ENCODE results near the gene MYD88.

MYD88 gene

GRCh38 chr3:38114052-38114874, 24.2 kb upstream of the MYD88 start:
- DNase-seq: no peak

- no peak for DNase-seq
These were observed 23.4 kb upstream of the MYD88 start for GRCh38 chr3:38114875-38115644.

DNA sequence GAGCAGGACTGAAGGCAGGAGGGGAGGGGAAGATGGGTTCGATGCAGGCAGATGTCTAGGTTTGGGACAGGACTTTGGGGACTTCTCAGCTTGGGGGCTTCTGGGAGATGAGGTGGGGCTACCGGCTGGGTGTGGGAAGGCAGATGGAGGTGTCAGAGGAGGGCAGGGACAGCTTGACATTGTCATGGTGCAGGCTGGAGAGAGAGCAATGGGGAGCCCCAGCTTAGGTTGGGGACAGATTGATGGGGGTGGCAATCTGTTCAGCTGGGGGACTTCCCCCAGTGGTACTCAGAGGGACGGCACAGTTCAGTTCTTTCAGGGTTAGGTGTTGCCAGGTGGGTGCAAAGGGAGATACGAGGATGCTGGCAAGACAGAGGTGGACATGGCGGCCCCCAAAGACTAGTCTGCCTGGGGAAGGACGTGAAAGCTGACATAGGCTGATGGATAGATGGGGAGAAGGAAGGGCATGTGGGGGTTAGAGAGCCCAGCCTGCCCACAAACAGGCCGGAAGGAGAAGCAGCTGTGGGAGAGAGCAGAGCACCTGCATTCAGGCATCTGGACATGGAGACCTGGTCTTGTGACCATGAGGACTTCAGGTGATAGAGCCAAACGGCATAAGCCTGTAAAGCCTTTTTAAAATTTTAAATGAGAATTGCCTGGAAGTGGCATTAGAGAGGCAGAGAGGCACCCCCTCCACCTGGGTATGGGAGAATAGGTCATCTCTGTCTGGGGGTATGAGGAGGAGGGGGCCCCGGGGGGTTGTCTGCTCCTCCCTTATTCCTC, 22.6 kb upstream of the MYD88 start:
- DNase-seq: no peak

GRCh38 chr3:38116471-38117162, 21.8 kb upstream of the MYD88 start:
- DNase-seq: no peak

GRCh38 chr3:38117163-38117716, 21.2 kb upstream of the MYD88 start:
- no peak for DNase-seq

GRCh38 chr3:38117748-38118420, 20.6 kb upstream of the MYD88 start:
- DNase-seq: peak; percentile 64 to 69

GRCh38 chr3:38118421-38119247, 19.8 kb upstream of the MYD88 start:
- no peak for DNase-seq

DNA sequence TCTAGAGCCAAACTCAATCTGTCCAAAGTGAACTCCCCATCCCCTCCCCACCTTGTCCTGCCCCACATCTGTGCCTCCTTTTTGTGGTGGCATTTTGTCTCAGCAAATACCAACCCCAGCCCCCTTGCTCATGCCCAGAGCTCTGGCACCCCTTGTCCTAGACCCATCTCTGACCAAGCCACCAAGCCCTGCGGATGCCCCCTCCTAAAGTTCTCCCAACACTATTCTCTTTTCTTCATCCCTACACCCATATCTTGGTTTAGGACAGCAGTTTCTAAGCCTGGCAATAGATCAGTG, 19.3 kb upstream of the MYD88 start:
- no peak for DNase-seq

DNA sequence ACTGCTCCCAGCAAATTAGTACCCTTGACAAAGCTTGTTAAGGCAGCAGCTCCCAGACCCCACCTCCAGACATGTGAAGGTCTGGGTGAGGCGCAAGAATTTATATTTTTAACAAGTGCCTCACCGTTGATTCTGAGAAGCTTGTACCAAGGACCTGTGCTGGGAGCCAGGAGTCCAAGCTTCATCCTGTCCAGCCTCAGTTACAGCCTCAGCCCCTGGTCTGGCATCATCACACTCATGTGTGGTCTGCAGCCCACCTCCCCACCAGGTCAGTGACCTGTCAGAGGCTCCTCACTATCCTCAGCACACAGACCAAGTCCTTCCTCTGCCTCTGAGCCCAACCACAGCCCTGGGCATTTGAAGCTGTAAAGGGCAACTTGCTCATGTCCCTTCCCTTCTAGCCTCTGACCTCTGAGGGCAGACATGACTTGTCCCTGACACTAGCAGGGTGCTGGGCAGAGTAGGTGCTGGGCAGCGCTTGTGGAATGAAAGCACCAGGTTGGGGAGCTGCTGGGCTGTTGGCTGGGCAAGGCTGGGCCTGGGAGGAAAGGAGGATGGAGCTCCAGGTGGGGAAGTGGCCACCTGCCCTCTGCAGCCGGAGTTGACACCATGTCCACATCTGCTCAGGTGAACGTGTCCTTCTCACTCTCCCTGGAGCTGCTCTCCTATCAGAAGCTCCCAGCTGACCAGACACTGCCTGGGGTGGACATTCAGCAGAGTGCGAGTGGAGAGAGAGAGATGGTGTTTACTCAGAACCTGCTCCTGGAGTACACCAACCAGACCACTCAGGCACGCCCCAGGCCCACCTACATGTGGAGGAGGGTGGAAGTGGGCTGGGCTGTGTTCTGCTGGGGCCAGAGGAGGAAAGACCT, 18.4 kb upstream of the MYD88 start:
- DNase-seq: no peak

DNA sequence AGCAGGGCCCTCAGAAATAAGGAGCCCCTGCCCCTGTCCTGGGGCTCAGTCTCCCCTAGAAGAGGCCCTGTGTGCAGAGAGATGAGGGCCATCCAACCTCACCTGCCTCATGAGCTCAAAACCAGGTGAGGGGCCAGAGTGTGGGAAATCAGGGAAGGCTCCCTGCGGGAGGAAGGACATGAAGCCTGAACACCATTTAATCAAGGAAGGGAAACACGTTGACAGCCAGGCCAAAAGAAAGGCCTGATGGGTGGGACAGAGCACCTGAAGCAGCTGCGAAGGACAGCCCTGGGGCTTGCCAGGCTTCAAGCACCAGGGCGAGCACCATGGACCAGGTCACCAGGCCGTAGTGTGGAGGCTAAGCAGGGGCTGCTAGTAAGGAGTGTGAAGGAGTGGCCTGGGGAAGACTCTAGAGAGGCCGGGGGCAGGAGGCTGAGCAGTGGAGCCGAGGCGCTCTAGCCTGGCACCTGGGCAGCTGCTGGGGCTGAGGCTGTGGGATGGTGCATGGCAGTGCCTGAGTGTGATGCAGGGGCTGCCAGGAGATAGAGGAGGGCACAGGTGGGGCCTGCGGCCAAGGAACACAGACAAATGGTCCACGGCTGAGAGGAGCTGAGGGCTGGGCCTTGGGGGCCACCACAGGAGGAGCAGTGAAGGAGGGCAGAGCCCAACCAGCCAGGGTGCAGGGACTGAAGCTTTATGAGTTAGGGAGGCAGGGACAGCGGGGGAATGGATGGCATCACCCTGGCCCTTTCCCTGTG, 17.6 kb upstream of the MYD88 start:
- DNase-seq: no peak

GRCh38 chr3:38121451-38121831, 17.0 kb upstream of the MYD88 start:
- DNase-seq: no peak

DNA sequence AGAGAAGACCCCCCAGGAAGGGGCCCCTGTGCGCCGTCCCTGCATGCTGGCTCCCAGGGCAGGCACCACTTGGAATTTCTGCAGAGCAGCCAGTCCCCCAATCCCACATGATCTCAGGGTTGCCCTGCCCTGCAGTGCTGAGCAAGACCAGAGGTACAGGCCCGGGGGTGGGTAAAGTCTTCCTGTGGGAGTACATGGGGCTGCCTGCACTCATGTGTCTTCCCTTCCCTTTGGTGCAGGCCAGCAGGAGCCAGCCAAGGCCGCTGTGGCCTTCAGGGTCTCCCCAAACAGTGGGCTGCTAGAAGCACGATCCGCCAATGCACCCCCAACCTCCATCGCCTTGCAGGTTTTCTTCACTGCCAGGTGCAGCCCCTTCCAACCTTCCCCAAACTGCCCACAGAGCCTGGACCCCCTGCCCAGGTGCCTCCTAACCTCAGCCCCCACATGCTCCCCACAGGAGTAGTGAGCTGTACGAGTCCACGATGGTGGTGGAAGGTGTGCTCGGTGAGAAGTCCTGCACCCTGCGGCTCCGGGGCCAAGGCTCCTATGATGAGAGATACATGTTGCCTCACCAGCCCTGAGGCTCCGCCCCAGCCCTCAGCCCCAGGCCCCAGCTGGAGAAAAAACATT, 16.5 kb upstream of the MYD88 start:
- DNase-seq: no peak

GRCh38 chr3:38122712-38123290, 15.7 kb upstream of the MYD88 start:
- no peak for DNase-seq

GRCh38 chr3:38124324-38125122, 13.9 kb upstream of the MYD88 start:
- no peak for DNase-seq

DNA sequence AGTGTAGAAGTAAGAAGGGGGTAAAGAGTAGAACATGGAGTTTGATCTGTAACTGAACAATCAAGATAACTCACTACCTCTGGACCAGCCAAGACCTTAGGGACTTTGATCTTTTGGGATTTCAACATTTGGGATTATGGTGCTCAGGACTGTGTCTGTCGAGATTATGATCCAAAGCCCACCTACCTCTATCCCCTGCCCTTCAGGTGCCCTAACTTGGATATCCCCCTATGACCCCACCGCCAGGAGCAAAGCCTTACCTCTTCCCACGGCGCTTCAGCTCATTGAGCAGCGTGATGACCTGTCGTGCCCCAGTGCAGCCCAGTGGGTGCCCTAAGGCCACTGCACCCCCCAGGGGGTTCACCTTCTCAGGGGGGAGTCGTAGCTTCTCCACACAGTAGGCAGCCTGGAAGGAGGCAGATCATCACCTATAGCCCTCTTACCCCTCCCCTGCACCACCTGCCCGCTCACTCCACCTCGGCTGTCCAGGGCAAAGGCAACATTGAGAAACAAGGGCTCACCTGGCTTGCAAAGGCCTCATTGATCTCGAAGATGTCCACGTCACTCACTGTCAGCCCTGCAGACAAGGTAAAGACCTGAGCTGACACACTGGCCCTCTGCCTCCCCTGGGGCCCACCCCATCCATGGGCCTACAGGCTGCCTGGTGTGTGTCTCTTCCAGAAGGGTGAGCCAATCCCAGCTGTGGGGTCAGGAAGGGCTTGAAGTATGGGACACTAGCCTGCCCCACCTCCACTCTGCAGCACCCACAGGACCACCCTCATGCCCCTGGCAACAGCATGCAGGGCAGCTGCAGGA, 12.9 kb upstream of the MYD88 start:
- no peak for DNase-seq

DNA sequence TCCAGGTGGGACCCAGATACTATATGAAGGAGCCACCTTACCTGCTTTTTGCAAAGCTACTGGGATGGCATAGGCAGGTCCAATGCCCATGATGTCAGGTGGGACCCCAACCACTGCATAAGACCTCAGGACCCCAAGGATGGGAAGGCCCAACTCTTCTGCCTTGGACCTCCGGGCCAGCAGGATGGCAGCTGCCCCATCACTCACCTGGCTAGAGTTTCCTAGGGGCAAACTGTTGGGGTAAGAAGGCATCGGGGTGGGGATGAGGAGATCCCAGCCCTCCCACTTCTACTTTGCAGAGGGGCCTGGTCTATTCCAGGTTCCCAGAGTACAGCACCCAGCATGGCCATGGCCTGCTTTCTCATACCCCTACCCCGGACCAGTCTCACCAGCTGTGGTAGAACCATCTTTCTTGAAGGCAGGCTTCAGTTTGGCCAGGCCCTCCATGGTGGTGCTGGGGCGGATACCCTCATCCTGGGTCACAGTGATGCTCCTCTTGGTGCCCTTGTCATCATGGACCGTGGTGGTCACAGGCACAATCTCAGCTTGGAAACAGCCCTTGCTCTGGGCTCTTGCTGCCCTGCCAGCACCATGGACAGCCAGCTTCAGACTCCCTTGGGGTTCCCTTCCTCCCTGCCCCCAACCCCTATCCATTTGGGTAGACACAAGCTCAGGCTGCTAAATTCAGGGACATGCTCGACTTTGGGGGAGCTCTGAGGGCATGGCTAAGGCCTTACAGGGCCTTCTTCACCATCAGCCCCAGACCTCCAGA, 12.2 kb upstream of the MYD88 start:
- no peak for DNase-seq
